ENCODE data around the gene GARIN5B.

DNA sequence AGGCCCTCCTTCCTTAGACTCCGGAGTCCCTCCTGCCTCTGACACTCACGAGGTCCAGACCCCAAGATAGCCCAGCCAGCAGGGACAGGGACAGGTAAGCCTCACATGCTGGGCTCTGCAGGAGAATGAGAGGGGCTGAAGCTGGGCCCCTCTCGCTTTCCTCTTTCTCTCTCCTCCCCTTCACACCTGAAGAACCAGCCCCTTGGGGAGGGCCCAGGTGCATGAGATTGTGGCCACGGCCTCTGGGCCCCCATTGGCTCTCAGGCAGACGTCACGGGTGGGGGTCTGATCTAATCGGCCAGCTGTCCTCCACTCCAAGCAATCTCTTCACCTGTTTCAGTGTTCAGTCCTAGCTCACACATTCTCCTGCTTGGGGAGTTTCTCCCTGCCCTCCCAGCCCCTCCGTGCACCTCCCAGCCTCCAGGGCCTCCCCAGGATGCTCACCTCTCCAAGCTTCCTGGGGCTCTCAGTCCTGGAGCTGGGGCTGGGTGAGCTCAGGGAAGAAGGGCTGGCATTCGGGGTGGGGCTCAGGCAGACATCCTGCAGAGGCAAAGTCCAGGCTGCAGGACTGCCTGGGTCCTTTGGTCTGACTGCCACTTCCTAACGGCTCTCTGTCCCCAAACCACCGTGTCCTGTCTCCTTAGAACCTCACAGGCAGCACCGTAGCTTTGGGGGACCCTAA lies 40.7 kb downstream of the GARIN5B start:
- TF ChIP-seq, protein P1, sequence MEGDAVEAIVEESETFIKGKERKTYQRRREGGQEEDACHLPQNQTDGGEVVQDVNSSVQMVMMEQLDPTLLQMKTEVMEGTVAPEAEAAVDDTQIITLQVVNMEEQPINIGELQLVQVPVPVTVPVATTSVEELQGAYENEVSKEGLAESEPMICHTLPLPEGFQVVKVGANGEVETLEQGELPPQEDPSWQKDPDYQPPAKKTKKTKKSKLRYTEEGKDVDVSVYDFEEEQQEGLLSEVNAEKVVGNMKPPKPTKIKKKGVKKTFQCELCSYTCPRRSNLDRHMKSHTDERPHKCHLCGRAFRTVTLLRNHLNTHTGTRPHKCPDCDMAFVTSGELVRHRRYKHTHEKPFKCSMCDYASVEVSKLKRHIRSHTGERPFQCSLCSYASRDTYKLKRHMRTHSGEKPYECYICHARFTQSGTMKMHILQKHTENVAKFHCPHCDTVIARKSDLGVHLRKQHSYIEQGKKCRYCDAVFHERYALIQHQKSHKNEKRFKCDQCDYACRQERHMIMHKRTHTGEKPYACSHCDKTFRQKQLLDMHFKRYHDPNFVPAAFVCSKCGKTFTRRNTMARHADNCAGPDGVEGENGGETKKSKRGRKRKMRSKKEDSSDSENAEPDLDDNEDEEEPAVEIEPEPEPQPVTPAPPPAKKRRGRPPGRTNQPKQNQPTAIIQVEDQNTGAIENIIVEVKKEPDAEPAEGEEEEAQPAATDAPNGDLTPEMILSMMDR (conservative IDR thresholded peaks at IDR 0.05; ENCODE audit: low read depth, low read length), result no peak
- TF ChIP-seq EZH2phosphoT487 (IDR thresholded peaks at IDR 0.05; ENCODE audit: borderline replicate concordance, low read length), result no peak

Data from PC-3 (cell line).